ENCODE results near the gene THSD7B.

DNA sequence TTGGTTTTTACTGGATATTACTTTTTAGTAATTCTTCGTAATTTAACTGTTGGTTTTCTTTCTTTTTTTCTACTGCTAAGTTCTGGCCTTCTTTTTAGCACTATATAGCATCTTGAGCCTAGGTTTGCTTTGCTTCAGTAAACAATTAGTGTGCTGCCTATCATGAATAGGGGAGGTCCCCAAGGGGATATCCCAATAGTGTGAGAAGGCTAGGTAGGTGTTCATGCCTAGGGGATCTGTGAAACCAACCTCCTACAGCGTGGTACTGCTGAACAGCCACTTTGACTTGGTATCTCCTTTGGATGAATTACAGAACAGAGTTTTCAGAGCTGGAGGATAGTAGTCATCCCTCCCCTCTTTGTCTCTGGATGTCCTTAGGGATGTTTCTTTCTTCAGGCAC lies 888.7 kb downstream of the THSD7B start:
- TF ChIP-seq EZH2 (IDR thresholded peaks at IDR 0.05; ENCODE audit: borderline replicate concordance, low read depth, low read length), result no peak
- TF ChIP-seq GTF2A2 (tag; IDR thresholded peaks at IDR 0.05), result no peak
- TF ChIP-seq, protein P1, sequence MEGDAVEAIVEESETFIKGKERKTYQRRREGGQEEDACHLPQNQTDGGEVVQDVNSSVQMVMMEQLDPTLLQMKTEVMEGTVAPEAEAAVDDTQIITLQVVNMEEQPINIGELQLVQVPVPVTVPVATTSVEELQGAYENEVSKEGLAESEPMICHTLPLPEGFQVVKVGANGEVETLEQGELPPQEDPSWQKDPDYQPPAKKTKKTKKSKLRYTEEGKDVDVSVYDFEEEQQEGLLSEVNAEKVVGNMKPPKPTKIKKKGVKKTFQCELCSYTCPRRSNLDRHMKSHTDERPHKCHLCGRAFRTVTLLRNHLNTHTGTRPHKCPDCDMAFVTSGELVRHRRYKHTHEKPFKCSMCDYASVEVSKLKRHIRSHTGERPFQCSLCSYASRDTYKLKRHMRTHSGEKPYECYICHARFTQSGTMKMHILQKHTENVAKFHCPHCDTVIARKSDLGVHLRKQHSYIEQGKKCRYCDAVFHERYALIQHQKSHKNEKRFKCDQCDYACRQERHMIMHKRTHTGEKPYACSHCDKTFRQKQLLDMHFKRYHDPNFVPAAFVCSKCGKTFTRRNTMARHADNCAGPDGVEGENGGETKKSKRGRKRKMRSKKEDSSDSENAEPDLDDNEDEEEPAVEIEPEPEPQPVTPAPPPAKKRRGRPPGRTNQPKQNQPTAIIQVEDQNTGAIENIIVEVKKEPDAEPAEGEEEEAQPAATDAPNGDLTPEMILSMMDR (IDR thresholded peaks at IDR 0.05 in 2 of 3, conservative IDR thresholded peaks at IDR 0.05 in 1 of 3; ENCODE audit: insufficient read depth in 2 of 3, low read depth in 1 of 3, low read length in 3 of 3), result no peak
- TF ChIP-seq SIN3A (IDR thresholded peaks at IDR 0.05; ENCODE audit: borderline replicate concordance in 2 of 2, control insufficient read depth in 1 of 2, low read depth in 2 of 2, low read length in 2 of 2), result no peak

All from K562 (cell line).